CD4-positive, alpha-beta T cell treated with Interleukin-1 beta for 1 hour (primary cell): ENCODE measurements around the gene TYW1B.
"Not testable (repeated sequence)": the region's sequence is repeated elsewhere in the genome, so short reads cannot be mapped to it uniquely, and the experiment has no call there.

Experiments used
- DNase-seq, 2 donors: peaks; one replicate each; pipeline ENCODE4 v3.0.0-alpha.2; 2020 to 2022

Gene TYW1B

GRCh38 chr7:72690177-72690576 lies 137.8 kb downstream of the TYW1B start:
- not testable (repeated sequence) for DNase-seq

- not testable (repeated sequence) for DNase-seq
These were observed 138.7 kb downstream of the TYW1B start for GRCh38 chr7:72689344-72689743.

GRCh38 chr7:72681211-72681610 lies 146.8 kb downstream of the TYW1B start:
- not testable (repeated sequence) for DNase-seq

GRCh38 chr7:72676880-72677279 lies 151.1 kb downstream of the TYW1B start:
- DNase-seq = not testable (repeated sequence)

- DNase-seq = not testable (repeated sequence)
These were observed 151.8 kb downstream of the TYW1B start for GRCh38 chr7:72676086-72676690.

GRCh38 chr7:72675686-72676085 lies 152.3 kb downstream of the TYW1B start:
- DNase-seq = not testable (repeated sequence)

- DNase-seq = no peak
These were observed 153.6 kb downstream of the TYW1B start for GRCh38 chr7:72674394-72674793.

- not testable (repeated sequence) for DNase-seq
These were observed 157.2 kb downstream of the TYW1B start for GRCh38 chr7:72670850-72671249.

- DNase-seq = not testable (repeated sequence)
These were observed 159.6 kb downstream of the TYW1B start for GRCh38 chr7:72668435-72668834.

GRCh38 chr7:72667049-72667448 lies 161.0 kb downstream of the TYW1B start:
- not testable (repeated sequence) for DNase-seq

- not testable (repeated sequence) for DNase-seq
These were observed 179.4 kb downstream of the TYW1B start for GRCh38 chr7:72648574-72648973.

GRCh38 chr7:72643708-72644107 lies 184.3 kb downstream of the TYW1B start:
- not testable (repeated sequence) for DNase-seq

GRCh38 chr7:72641485-72642248 lies 186.3 kb downstream of the TYW1B start:
- not testable (repeated sequence) for DNase-seq

GRCh38 chr7:72640740-72641139 lies 187.3 kb downstream of the TYW1B start:
- DNase-seq = not testable (repeated sequence)

- not testable (repeated sequence) for DNase-seq
These were observed 192.6 kb downstream of the TYW1B start for GRCh38 chr7:72635273-72635908.

- DNase-seq = not testable (repeated sequence)
These were observed 195.2 kb downstream of the TYW1B start for GRCh38 chr7:72632765-72633292.

GRCh38 chr7:72628375-72628774 lies 199.6 kb downstream of the TYW1B start:
- DNase-seq = not testable (repeated sequence)

- not testable (repeated sequence) for DNase-seq
These were observed 201.5 kb downstream of the TYW1B start for GRCh38 chr7:72626428-72627011.

- DNase-seq = not testable (repeated sequence)
These were observed 202.1 kb downstream of the TYW1B start for GRCh38 chr7:72625721-72626423.

GRCh38 chr7:72622532-72622931 lies 205.5 kb downstream of the TYW1B start:
- DNase-seq = no peak

- DNase-seq = not testable (repeated sequence)
These were observed 206.2 kb downstream of the TYW1B start for GRCh38 chr7:72621761-72622187.

- DNase-seq = not testable (repeated sequence)
These were observed 207.1 kb downstream of the TYW1B start for GRCh38 chr7:72620923-72621322.
